HEK293T (cell line): ENCODE data around the gene ARMH3.

Source experiments
- ARNT ChIP-seq: fragments of 450-650 bp; IDR thresholded peaks from 2 replicates; pipeline ENCODE4 v1.6.1; 2017; ENCODE audit warnings: mild to moderate bottlenecking
- HDGF ChIP-seq: fragments of 450-650 bp; IDR thresholded peaks from 2 replicates; pipeline ENCODE4 v1.6.1; 2017; ENCODE audit warnings: antibody characterized with exemption, borderline replicate concordance
- L3MBTL2 ChIP-seq: fragments of 450-650 bp; conservative IDR thresholded peaks from 2 replicates; pipeline ENCODE4 v1.6.1; 2016; ENCODE audit warnings: mild to moderate bottlenecking
- LEF1 ChIP-seq: fragments of 450-650 bp; IDR thresholded peaks from 2 replicates; pipeline ENCODE4 v1.6.1; 2017; ENCODE audit warnings: mild to moderate bottlenecking, borderline replicate concordance
- NFRKB ChIP-seq: fragments of 450-650 bp; IDR thresholded peaks from 2 replicates; pipeline ENCODE4 v1.6.1; 2016; ENCODE audit warnings: mild to moderate bottlenecking, moderate library complexity
- SP1 ChIP-seq: fragments of 450-650 bp; IDR thresholded peaks from 2 replicates; pipeline ENCODE4 v1.6.1; 2017
- SUZ12 ChIP-seq: fragments of 450-650 bp; IDR thresholded peaks from 2 replicates; pipeline ENCODE4 v1.6.1; 2016; ENCODE audit warnings: mild to moderate bottlenecking
- TARDBP ChIP-seq: fragments of 450-650 bp; IDR thresholded peaks from 2 replicates; pipeline ENCODE4 v1.6.1; 2016
- ZNF384 ChIP-seq: fragments of 450-650 bp; IDR thresholded peaks from 2 replicates; pipeline ENCODE4 v1.6.1; 2016

DNA sequence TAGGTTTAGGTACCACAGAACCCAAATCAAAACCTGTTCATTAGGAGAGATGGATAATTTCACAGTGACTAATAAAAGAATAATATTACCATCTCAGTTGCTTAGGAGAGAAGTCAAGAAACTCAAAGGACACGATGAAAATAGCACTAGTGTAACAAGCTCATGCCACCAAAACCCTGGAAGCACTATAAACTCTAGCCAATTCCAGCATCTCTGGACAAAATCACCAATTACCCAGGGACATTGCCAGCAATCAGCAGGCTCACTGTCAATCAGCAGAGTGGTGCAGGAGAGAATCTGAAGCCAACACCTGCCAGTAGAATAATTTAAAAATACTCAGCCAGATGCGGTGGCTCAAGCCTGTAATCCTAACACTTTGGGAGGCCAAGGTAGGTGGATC, 88.9 kb downstream of the ARMH3 start:
- TF ChIP-seq SP1 = no peak
- TF ChIP-seq LEF1 = no peak
- TF ChIP-seq NFRKB = no peak
- no peak for TF ChIP-seq HDGF
- no peak for TF ChIP-seq ZNF384
- TF ChIP-seq TARDBP = no peak
- TF ChIP-seq L3MBTL2 = no peak
- TF ChIP-seq SUZ12 = no peak
- TF ChIP-seq ARNT = no peak
